ENCODE results near the gene ARX. TPM values are rescaled to one million over a fixed set of nuclear protein-coding genes. Genes with fewer than 3 reads are reported as not detected.

Gene ARX
- total RNA-seq (2014; rRNA removed; shearing (Covaris generic)): not detected in 2 replicates

GRCh38 chrX:25015486-25016360, at the start of gene ARX:
TSS of gene ARX (minus strand) at chrX:25015965. CDS start at chrX:25015737, 228 bp downstream.
- no peak for DNase-seq (ENCODE audit: low read depth)

DNA sequence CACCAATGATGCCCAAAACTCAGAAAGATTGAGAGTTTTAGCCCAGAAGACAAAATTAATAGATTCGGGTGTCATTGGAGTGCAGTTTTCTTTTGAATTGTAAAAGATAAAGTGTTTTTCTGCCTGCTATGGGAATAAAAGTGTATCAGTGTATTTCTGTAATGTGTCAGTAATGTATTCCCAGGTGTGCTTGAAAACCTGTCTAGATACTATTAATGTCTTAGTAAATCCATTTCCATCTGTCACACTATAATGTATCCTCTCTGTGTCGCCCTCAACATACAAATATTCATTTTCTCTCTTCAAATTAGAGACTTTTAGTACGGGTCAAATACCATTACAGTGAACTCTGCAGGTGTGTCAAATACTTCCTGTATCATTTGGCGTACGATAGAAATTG, 43.5 kb upstream of the ARX start:
- no peak for DNase-seq (ENCODE audit: low read depth)

DNA sequence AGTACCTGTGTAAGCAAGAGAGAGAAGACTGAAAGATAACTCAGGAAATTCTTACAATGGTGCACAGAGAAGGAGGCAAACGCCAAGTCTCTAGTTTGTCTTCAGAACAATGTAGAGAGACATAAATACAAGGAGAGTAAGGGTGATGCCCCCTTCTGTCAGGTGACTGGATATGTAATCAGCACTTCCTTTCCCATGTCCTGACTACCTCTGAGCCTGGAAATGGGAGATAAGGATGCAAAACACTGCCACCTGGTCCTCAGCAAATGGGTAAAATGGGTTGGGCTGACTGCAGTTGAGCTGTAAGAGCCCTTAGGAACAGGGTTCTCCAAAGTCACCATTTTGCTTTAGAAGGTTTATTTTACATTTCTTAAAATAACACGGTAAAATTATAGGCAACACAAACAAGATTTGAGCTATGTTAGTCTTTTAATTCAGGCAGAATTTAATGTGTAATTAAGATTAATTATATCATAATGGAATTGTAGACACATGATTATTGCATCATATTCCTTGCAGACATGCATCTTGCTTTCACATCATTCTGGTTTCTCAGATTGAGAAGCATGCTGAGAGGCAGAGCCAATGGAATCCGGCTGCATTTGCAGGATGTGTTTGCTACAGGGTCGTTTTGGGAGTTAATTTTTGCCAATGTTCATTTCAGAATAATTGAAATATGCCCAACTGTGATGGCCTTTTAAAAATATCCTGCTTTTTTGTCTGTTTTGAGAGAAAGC, 37.2 kb upstream of the ARX start:
- DNase-seq (ENCODE audit: low read depth): no peak

DNA sequence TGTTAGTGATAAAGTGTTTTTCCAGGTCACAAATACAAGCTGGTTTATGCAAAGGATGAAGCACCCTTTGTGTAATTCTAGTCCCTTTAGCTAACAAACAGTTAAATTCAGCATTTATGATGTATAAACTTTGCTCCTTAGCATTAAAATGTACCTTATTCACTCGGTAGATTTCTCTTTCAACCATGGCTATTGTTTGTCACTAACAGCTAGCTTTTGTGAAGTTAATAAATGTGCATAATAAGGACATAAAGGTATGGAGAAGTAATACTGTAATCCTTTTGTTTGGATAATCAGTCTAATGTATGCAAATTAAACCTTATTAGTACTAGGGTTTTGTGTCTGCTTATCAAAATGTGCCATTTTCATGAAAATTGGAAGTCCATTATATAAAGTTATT, 34.2 kb upstream of the ARX start:
- no peak for DNase-seq (ENCODE audit: low read depth)

GRCh38 chrX:25049357-25049756, 33.6 kb upstream of the ARX start:
- DNase-seq (ENCODE audit: low read depth): peak; percentile 14

GRCh38 chrX:25048178-25048577, 32.4 kb upstream of the ARX start:
- DNase-seq (ENCODE audit: low read depth): no peak

DNA sequence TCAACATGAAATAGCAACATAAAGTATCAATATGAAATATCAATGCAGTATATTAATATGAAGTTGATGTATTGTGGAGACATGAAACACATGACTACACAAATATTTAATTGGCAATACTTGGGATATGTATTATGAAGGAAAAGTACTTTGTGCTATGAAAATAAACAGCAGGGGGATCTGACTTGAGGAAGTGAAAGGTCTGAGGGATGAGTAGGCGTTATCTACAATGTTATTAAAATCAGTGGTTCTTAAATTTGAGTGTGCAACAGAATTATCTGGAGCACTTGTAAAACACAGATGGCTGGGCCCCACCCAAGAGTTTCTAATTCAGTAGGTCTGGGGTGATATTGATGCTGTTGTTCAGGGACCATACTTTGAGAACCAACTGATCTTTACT, 27.4 kb upstream of the ARX start:
- no peak for DNase-seq (ENCODE audit: low read depth)

- DNase-seq (ENCODE audit: low read depth): no peak
Observed at GRCh38 chrX:25039036-25039435, 23.3 kb upstream of the ARX start.

DNA sequence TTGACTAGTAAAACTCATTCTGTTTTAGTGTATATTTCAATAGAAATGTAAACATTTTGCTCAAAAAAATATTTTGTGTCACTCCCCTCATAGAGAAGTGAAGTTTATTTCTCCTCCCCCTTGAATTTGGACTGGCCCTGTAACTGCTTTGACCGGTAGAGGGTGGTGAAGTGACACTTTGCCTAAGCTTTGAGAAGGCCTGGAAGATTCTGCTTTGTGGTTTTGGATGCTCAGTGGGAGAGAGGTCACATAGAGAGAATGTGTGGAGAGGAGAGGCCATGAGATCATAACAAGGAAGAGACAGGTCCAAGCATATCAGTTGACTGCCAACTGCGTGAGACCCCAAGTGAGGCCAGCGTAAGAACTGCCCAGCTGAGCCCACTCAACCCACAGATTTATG, 19.1 kb upstream of the ARX start:
- peak; percentile 29 for DNase-seq (ENCODE audit: low read depth)

GRCh38 chrX:25029288-25029825, 13.6 kb upstream of the ARX start:
- no peak for DNase-seq (ENCODE audit: low read depth)

DNA sequence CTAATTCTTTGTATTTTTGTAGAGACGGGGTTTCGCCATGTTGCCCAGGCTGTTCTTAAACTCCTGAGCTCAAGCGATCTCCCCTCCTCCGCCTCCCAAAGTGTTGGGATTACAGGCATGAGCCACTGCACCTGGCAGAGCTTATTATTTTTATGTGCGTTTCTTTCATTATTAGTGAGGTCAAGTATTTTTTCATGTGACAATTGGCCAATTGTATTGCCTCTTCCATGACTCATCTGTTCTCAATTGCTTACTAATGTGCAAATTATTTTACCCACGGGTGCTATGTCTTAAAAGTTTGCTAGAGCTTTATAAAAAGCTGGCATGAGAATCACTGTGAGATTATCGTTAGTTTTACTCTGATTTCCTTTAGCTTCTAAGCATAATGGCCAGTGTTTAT, 13.0 kb upstream of the ARX start:
- DNase-seq (ENCODE audit: low read depth): peak; percentile 33

DNA sequence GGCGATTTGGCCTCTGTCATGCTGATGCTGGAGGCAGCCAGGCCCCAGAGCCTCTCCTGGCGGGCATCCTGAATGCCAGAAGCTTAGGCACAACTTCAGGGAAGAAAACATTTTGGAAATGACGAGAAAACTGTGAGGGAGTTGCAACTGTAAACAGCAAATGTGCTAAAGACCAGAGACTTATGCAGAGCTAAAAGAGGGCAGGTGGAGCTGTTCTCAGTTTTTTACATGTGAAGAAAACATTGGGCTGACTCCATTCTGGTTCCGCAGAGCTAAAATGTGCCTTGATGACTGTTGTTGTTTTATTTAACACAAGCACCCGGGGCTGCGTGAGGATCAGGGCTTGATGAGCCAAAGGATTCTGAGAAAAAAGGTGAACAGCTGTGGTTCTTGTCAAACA, 10.8 kb upstream of the ARX start:
- DNase-seq (ENCODE audit: low read depth): no peak

DNA sequence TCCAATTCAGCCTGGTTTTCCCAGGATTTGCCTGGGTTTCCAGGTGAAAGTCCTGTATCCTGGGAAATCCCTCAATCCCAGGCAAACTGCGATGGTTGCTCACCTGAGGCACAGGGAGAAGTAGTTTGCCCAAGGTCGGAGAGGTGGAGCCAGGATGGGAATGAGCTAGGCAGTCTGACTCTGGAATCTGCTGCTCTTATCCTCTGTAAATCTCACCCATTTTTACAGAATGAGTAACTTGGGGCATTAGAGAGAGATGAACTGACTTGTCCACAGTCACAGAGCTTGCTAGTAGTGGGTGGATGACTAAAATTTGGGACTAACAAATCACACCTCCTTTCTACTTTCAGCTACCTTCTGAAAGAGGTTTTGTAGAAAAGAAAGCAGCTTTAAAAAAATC, 9.8 kb upstream of the ARX start:
- DNase-seq (ENCODE audit: low read depth): no peak

- no peak for DNase-seq (ENCODE audit: low read depth)
Observed at GRCh38 chrX:25023908-25024307, 8.1 kb upstream of the ARX start.

- DNase-seq (ENCODE audit: low read depth): no peak
Observed at GRCh38 chrX:25022499-25023325, 6.9 kb upstream of the ARX start.

GRCh38 chrX:25020905-25021449, 5.2 kb upstream of the ARX start:
- no peak for DNase-seq (ENCODE audit: low read depth)

- DNase-seq (ENCODE audit: low read depth): no peak
Observed at GRCh38 chrX:25020391-25020904, 4.7 kb upstream of the ARX start.

DNA sequence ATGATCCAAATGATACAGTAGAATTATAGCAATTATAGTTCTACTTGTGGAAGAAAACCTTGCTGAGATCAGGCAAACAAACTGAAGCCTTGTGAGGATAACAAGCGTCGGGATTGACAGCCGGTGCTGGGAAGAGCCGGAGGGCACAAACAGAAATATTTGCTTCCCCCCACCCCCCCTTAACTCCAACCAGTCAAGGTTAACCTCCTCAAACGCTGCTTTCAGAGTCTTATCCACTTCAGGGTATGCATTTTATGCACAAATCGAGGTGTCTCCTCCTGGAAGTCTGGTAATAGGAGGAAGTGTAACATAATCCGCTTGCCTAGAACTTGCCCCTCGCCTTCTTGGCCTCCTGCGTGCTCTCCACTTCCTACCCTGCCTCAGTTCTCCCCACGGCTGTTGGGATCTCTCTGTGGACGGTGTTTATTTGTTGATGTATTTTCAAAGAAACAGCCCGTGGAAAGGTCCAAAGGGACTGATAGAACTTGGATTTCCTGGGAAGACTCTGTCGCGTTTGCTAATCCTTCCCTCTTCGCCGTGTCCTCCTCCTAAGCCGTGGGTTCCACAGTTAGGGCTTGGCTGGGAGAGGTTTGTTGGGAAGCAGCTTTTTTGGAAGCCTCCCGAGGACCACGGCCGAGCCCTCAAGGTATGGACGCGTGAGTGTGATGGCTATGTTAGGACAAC, 4.1 kb upstream of the ARX start:
- DNase-seq (ENCODE audit: low read depth): no peak

DNA sequence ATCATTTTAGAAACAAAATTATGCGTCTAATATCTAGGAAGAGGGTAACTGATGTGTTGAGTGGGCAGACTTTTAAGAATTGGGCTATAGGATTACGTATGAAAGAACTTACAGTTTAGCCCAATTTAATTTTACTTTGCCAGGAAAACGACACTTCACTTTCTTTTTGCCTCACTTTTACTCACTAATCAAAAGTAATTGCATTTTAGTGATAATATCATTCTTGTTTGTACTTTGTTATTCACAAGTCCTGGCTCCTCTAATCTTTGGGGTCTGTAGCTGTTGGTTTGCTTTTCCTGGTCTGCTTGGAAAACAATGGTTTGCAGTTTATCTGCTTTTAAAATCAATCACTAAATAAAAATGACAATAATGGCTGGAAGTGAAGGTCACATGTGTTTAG, 2.9 kb upstream of the ARX start:
- DNase-seq (ENCODE audit: low read depth): no peak

DNA sequence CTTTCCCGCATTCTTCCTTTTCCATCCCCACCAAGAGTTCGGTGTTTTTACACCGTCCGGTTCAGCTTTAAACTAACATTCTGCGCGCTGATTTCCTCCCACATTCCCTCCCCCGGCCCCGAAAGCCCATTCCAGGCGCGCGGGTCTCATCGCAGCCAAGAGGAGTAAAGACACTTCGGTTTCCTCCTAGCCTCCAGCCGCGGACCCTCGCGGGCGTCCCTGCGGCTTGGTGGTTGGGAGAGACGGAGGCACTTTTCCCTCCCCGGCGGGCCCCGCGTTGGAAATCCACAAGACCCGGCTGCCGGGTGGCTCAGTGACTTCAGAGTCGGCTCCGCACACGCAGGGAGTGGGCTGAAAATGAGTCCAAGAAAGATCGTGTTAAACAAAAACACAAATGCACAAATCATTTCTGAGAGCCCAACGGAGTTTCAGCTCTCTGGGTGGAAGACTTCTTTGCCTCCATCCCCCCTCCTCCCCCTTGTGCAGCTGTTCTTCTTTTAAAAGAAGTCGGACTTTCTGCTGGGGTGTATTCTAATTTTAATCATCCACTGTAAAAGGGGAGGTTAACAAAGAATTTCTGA, 2.0 kb upstream of the ARX start:
- DNase-seq (ENCODE audit: low read depth): no peak
